ENCODE results near the gene BNIPL.

DNA sequence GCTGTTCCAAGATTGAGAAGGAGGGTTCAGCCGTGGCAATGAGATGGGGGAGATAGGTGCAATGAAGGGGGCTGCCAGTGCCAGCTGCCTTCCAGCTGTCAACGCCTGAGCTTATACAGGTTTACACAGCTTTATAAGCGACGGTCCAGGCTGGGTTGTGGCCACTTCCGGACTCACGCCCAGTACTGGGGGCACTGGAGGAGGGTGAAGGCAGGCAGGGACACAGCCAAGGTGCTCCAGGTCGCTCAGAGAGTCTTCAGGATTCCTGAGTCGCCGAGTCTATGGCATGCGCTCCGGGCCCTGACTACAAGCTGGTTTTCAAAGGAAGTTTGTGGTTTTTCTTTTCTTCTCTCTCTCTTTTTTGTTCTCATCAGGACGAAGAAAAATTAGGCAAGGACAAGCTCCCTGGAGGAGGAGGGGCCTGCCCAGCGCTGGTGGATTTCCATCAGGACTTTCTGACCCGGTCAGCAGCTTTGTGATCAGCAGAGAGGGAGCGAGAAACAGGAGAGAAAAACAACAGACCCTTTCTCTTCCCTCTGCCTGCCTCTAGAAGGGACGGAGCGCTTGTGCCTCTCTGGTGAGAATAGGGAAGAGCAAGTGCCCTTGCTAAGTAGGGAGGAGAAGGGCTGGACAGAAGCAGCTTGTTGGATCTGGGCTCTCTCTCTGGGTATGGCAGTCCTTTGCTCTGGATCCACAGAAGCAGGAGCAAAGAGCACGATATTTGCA lies 29.9 kb upstream of the BNIPL start, which contains the start of gene MINDY1:
- TF ChIP-seq, protein P1, sequence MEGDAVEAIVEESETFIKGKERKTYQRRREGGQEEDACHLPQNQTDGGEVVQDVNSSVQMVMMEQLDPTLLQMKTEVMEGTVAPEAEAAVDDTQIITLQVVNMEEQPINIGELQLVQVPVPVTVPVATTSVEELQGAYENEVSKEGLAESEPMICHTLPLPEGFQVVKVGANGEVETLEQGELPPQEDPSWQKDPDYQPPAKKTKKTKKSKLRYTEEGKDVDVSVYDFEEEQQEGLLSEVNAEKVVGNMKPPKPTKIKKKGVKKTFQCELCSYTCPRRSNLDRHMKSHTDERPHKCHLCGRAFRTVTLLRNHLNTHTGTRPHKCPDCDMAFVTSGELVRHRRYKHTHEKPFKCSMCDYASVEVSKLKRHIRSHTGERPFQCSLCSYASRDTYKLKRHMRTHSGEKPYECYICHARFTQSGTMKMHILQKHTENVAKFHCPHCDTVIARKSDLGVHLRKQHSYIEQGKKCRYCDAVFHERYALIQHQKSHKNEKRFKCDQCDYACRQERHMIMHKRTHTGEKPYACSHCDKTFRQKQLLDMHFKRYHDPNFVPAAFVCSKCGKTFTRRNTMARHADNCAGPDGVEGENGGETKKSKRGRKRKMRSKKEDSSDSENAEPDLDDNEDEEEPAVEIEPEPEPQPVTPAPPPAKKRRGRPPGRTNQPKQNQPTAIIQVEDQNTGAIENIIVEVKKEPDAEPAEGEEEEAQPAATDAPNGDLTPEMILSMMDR (IDR thresholded peaks at IDR 0.05), result peak; percentile 23 to 45 (median 26)
- TF ChIP-seq POLR2A (IDR thresholded peaks at IDR 0.05), result peak; percentile 62
